GM23248 (cell line): Measurements from ENCODE around the gene ACTRT3. TPM values are rescaled to one million over a fixed set of nuclear protein-coding genes. Genes with fewer than 3 reads are reported as not detected.

Experiments used
- DNase-seq: peaks from one replicate; pipeline ENCODE4 v3.0.0-alpha.2; 2015
- H2AFZ ChIP-seq: fragments of 200-600 bp; sonication (generic); 2 replicates; pipeline ENCODE4 v1.6.1; 2016; ENCODE audit warnings: antibody characterized with exemption
- H3F3A ChIP-seq: fragments of 200-600 bp; sonication (generic); 2 replicates; pipeline ENCODE4 v1.6.1; 2016; ENCODE audit warnings: mild to moderate bottlenecking, antibody characterized with exemption, mixed run types; ENCODE audit not compliant: insufficient read depth
- H3K27ac ChIP-seq: fragments of 200-600 bp; sonication (generic); 2 replicates; pipeline ENCODE4 v1.5.1; 2016; ENCODE audit warnings: mild to moderate bottlenecking
- H3K27me3 ChIP-seq: fragments of 200-600 bp; sonication (generic); replicated peaks from 2 replicates; pipeline ENCODE4 v1.6.1; 2016; ENCODE audit warnings: mild to moderate bottlenecking; ENCODE audit not compliant: insufficient read depth
- H3K36me3 ChIP-seq: fragments of 200-600 bp; sonication (generic); 2 replicates; pipeline ENCODE4 v1.6.1; 2016; ENCODE audit warnings: low read depth, mild to moderate bottlenecking
- H3K4me1 ChIP-seq: fragments of 200-600 bp; sonication (generic); 2 replicates; pipeline ENCODE4 v1.6.1; 2016; ENCODE audit warnings: mild to moderate bottlenecking; ENCODE audit not compliant: insufficient read depth
- H3K4me2 ChIP-seq: fragments of 200-600 bp; sonication (generic); one replicate; pipeline ENCODE4 v1.6.1; 2016; ENCODE audit warnings: mild to moderate bottlenecking; ENCODE audit not compliant: unreplicated experiment
- H3K4me3 ChIP-seq: fragments of 200-600 bp; sonication (generic); 2 replicates; pipeline ENCODE4 v1.5.1; 2016; ENCODE audit warnings: mild to moderate bottlenecking
- H3K79me2 ChIP-seq: fragments of 200-600 bp; sonication (generic); 2 replicates; pipeline ENCODE4 v1.6.1; 2016; ENCODE audit warnings: mild to moderate bottlenecking; ENCODE audit not compliant: insufficient read depth
- H3K9ac ChIP-seq: fragments of 200-600 bp; sonication (generic); 2 replicates; pipeline ENCODE4 v1.6.1; 2016; ENCODE audit warnings: mild to moderate bottlenecking
- H3K9me2 ChIP-seq: fragments of 200-600 bp; sonication (generic); 2 replicates; pipeline ENCODE4 v1.6.1; 2016; ENCODE audit warnings: mixed run types, mild to moderate bottlenecking, moderate library complexity; ENCODE audit not compliant: insufficient read depth
- H3K9me3 ChIP-seq: fragments of 200-600 bp; sonication (generic); one replicate; pipeline ENCODE4 v1.6.1; 2017; ENCODE audit warnings: low read depth
- H4K20me1 ChIP-seq: fragments of 200-600 bp; sonication (generic); 2 replicates; pipeline ENCODE4 v1.6.0; 2016; ENCODE audit not compliant: insufficient read depth
- EZH2 ChIP-seq: fragments of 200-600 bp; sonication (generic); IDR thresholded peaks from 2 replicates; pipeline ENCODE4 v1.6.1; 2018; ENCODE audit warnings: antibody characterized with exemption, mild to moderate bottlenecking; ENCODE audit not compliant: insufficient read depth, poor library complexity, severe bottlenecking
- EZH2phosphoT487 ChIP-seq: fragments of 200-600 bp; sonication (generic); IDR thresholded peaks from 2 replicates; pipeline ENCODE4 v1.6.1; 2018; ENCODE audit warnings: antibody characterized with exemption, moderate library complexity, mild to moderate bottlenecking, low read depth; ENCODE audit not compliant: insufficient read depth
- WGBS, 2 experiments: methylation state at CpG; one replicate each; pipeline ENCODE4 v1.1.6; 2015 to 2017; ENCODE audit warnings: low lambda C conversion rate in 2 of 2, low coverage in 1 of 2; ENCODE audit errors: missing lambda C conversion rate in 2 of 2; 5-methylcytosine and 5-hydroxymethylcytosine counted together
- in situ Hi-C: fragments of 300-500 bp; cut with MboI; formaldehyde crosslinking; loops from 2 replicates; pipeline ENCODE4 v1.15.0; 2020
- polyA plus RNA-seq: library from polyadenylated mRNA; unstranded; fragments of >200 nt; fragmentation: Nextera tagmentation; extraction: Ambion mirVana; gene quantifications from 2 replicates; pipeline ENCODE4 v1.2.1, GENCODE V29; 2016
- total RNA-seq: library from RNA; depleted of rRNA; stranded (reverse); fragments of >200 nt; shearing (Covaris generic); gene quantifications from 2 replicates; pipeline ENCODE4 v1.2.3, GENCODE V29; 2014; rRNA removed

The ACTRT3 gene
- total RNA-seq (2.8 and 5.2 TPM in 2 replicates), polyA plus RNA-seq (3.3 and 3.6 TPM in 2 replicates)

GRCh38 chr3:169769287-169770181, at the start of gene ACTRT3:
ACTRT3 (minus strand) TSS chr3:169769561; CDS start chr3:169769520, 41 bp downstream.
- in situ Hi-C loops: no loop called here

GRCh38 chr3:169818316-169818715, 49.0 kb upstream of the ACTRT3 start:
- Histone ChIP-seq H3K4me1 (peaks cover 13% of the 10 kb centered on the region), H2AFZ (peak overlapping the region; percentile 86), H3K9me2 (no peaks in the 10 kb centered on the region), H3K27me3 (no peaks in the 10 kb centered on the region), H3K4me2 (peak overlapping the region; percentile 24), H3K4me3 (no peak overlapping the region), H3K9me3 (no peaks in the 10 kb centered on the region), H3K36me3 (no peaks in the 10 kb centered on the region), H3K9ac (no peak overlapping the region), H3K79me2 (no peaks in the 10 kb centered on the region), H4K20me1 (no peaks in the 10 kb centered on the region), H3F3A (peaks cover 12% of the 10 kb centered on the region), H3K27ac (peak overlapping the region; percentile 45)
- in situ Hi-C loops: no loop called here
- TF ChIP-seq EZH2 (no peak), EZH2phosphoT487 (no peak)
- peak; percentile 52 for DNase-seq
- 80 to 85% methylated on average over 2 of the region's 2 CpGs for WGBS, 2 experiments

More at GRCh38 chr3:169769287-169770181, at the start of gene ACTRT3:
- 5 to 6% methylated on average over 51 of the region's 51 CpGs for WGBS, 2 experiments
- peaks cover 6% of the 10 kb centered on the region for H3K4me1 ChIP-seq
- H3K27me3 ChIP-seq: no peaks in the 10 kb centered on the region
- DNase-seq: peak; percentile 85
- H3K27ac ChIP-seq: peak within 1 kb of the TSS; percentile 59
- H3F3A ChIP-seq: peaks cover 35% of the 10 kb centered on the region
- H2AFZ ChIP-seq: peak within 1 kb of the TSS; percentile 99
- no peak for TF ChIP-seq EZH2
- TF ChIP-seq EZH2phosphoT487: no peak
- H3K36me3 ChIP-seq: peaks cover 4% of the 10 kb centered on the region; the same call in 1 of the 2 replicates
- H3K4me3 ChIP-seq: peak within 1 kb of the TSS; percentile 95
- H3K9ac ChIP-seq: peak within 1 kb of the TSS; percentile 89
- peak within 1 kb of the TSS; percentile 95 for H3K4me2 ChIP-seq
- H3K9me3 ChIP-seq: no peaks in the 10 kb centered on the region
- peaks cover 12% of the 10 kb centered on the region for H3K79me2 ChIP-seq
- H4K20me1 ChIP-seq: no peaks in the 10 kb centered on the region
- H3K9me2 ChIP-seq: no peaks in the 10 kb centered on the region

- no peaks in the 10 kb centered on the region for H3K9me3 ChIP-seq
- DNase-seq: peak; percentile 17
- H3K9me2 ChIP-seq: no peaks in the 10 kb centered on the region
- no peak overlapping the region for H3K27ac ChIP-seq
- H3K4me2 ChIP-seq: no peak overlapping the region
- H3K9ac ChIP-seq: no peak overlapping the region
- no peaks in the 10 kb centered on the region for H4K20me1 ChIP-seq
- no peak overlapping the region for H3K4me3 ChIP-seq
- peaks cover 17% of the 10 kb centered on the region for H3K4me1 ChIP-seq
- in situ Hi-C loops: no loop called here
- no peaks in the 10 kb centered on the region for H3K27me3 ChIP-seq
- H3K79me2 ChIP-seq: 0 out of 2 replicates have a peak, but pooled peaks cover 3% of the 10 kb centered on the region
- WGBS, 2 experiments: 77 to 82% methylated on average over 4 of the region's 4 CpGs
- no peak overlapping the region for H2AFZ ChIP-seq
- peaks cover 12% of the 10 kb centered on the region for H3F3A ChIP-seq
- H3K36me3 ChIP-seq: no peaks in the 10 kb centered on the region
- TF ChIP-seq EZH2: no peak
- no peak for TF ChIP-seq EZH2phosphoT487
Measured at GRCh38 chr3:169815590-169816150, 46.3 kb upstream of the ACTRT3 start.

- peak overlapping the region; percentile 97 for H2AFZ ChIP-seq
Measured at GRCh38 chr3:169813757-169814517, 44.6 kb upstream of the ACTRT3 start.

More at GRCh38 chr3:169813757-169814517, 44.6 kb upstream of the ACTRT3 start:
- 60 to 62% methylated on average over 25 to 27 of the region's 27 CpGs for WGBS, 2 experiments
- peaks cover 10% of the 10 kb centered on the region for H3F3A ChIP-seq
- H3K4me3 ChIP-seq: peak overlapping the region; percentile 73
- H3K9me2 ChIP-seq: no peaks in the 10 kb centered on the region
- H3K9me3 ChIP-seq: no peaks in the 10 kb centered on the region
- no peak overlapping the region for H3K27ac ChIP-seq
- peak; percentile 60 for DNase-seq
- H3K4me2 ChIP-seq: peak overlapping the region; percentile 83
- peaks cover 15% of the 10 kb centered on the region for H3K4me1 ChIP-seq
- 0 out of 2 replicates have a peak, but pooled peaks cover 3% of the 10 kb centered on the region for H3K79me2 ChIP-seq
- no peaks in the 10 kb centered on the region for H4K20me1 ChIP-seq
- H3K9ac ChIP-seq: peak overlapping the region; percentile 86
- in situ Hi-C loops: no loop called here
- TF ChIP-seq EZH2phosphoT487 (no peak), EZH2 (no peak)
- H3K36me3 ChIP-seq: no peaks in the 10 kb centered on the region
- no peaks in the 10 kb centered on the region for H3K27me3 ChIP-seq
